Femur (tissue), 1 donor: ENCODE results near the gene SKA1.
"Not testable (repeated sequence)": the region's sequence is repeated elsewhere in the genome, so short reads cannot be mapped to it uniquely, and the experiment has no call there.

Source experiments
- DNase-seq: peaks from one replicate; pipeline ENCODE4 v3.0.0-alpha.2; 2017

SKA1 gene

DNA sequence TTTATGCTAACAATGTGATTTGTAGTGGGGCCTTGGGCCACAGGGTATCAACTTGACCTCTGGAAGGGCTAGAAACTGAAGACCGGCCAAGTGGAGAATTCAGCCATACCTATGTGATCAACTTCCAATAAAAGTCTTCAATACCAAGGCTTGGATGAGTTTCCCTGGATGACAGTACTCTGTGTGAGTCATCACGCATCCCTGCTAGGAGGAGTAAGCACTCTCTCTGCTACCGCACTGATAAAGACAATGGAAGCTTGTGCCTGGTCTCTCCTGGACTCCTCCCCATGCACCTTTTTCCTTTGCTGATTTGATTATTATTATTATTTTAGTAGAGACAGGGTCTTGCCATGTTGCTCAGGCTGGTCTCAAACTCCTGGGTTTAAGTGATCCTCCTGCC lies 58.1 kb downstream of the SKA1 start:
- no peak for DNase-seq

GRCh38 chr18:50436742-50437141 lies 61.9 kb downstream of the SKA1 start:
- not testable (repeated sequence) for DNase-seq

- no peak for DNase-seq
Measured at GRCh38 chr18:50439460-50440015, 64.7 kb downstream of the SKA1 start.

- no peak for DNase-seq
Measured at GRCh38 chr18:50441016-50441415, 66.2 kb downstream of the SKA1 start.

GRCh38 chr18:50441501-50441900 lies 66.7 kb downstream of the SKA1 start:
- no peak for DNase-seq
